PC-3 (cell line): ENCODE results near the gene STAT4. TPM values are rescaled to one million over a fixed set of nuclear protein-coding genes. Genes with fewer than 3 reads are reported as not detected.

Source experiments
- ATAC-seq: fragments of 200-7000 bp; cut with Tn5 transposase; 2 replicates; pipeline ENCODE4 v1.9.1; 2020; ENCODE audit warnings: mild to moderate bottlenecking, moderate library complexity
- BruUV-seq: library from RNA; stranded (reverse); fragments of 400-500 nt; replicated peaks from 2 replicates; lab custom pipeline; 2021; lab: Mats Ljungman, UMichigan
- CTCF ChIA-PET: fragments of 300-600 bp; sonication (Branson Sonifier 250); formaldehyde crosslinking; loops from one replicate; lab custom pipeline; 2022; ENCODE audit warnings: antibody characterized with exemption; lab: Charles Lee
- POLR2A ChIA-PET: fragments of 300-600 bp; sonication (Branson Sonifier 250); formaldehyde crosslinking; loops from one replicate; lab custom pipeline; 2022; ENCODE audit warnings: antibody characterized with exemption; ENCODE audit not compliant: unreplicated experiment; lab: Charles Lee
- DNase-seq: peaks from one replicate; pipeline ENCODE4 v3.0.0-alpha.2; 2015
- H2AFZ ChIP-seq: fragments of 300-600 bp; sonication (generic); 2 replicates; pipeline ENCODE4 v1.6.0; 2016; ENCODE audit warnings: antibody characterized with exemption, low read length
- H3F3A ChIP-seq: fragments of 300-600 bp; sonication (generic); one replicate; pipeline ENCODE4 v1.6.0; 2017; ENCODE audit warnings: antibody characterized with exemption, low read length, control low read depth, mild to moderate bottlenecking; ENCODE audit not compliant: unreplicated experiment
- H3K27ac ChIP-seq: fragments of 300-600 bp; sonication (generic); 2 replicates; pipeline ENCODE4 v1.5.1; 2016; ENCODE audit warnings: mild to moderate bottlenecking, low read length
- H3K27me3 ChIP-seq: fragments of 300-600 bp; sonication (generic); 2 replicates; pipeline ENCODE4 v1.6.1; 2016; ENCODE audit warnings: low read length, mixed read lengths
- H3K36me3 ChIP-seq: fragments of 300-600 bp; sonication (generic); 2 replicates; pipeline ENCODE4 v1.6.1; 2016; ENCODE audit warnings: low read depth, mixed run types, low read length, mixed read lengths
- H3K4me1 ChIP-seq: fragments of 300-600 bp; sonication (generic); 2 replicates; pipeline ENCODE4 v1.5.1; 2016; ENCODE audit warnings: low read length; ENCODE audit not compliant: insufficient read depth
- H3K4me2 ChIP-seq: fragments of 300-600 bp; sonication (generic); 2 replicates; pipeline ENCODE4 v1.6.0; 2016; ENCODE audit warnings: low read length
- H3K4me3 ChIP-seq: fragments of 300-600 bp; sonication (generic); 2 replicates; pipeline ENCODE4 v1.5.1; 2016; ENCODE audit warnings: mild to moderate bottlenecking, low read length, mixed read lengths
- H3K79me2 ChIP-seq: fragments of 300-600 bp; sonication (generic); 2 replicates; pipeline ENCODE4 v1.6.1; 2017; ENCODE audit warnings: low read length, mixed read lengths
- H3K9ac ChIP-seq: fragments of 300-600 bp; sonication (generic); 2 replicates; pipeline ENCODE4 v1.6.0; 2016; ENCODE audit warnings: mild to moderate bottlenecking, low read length
- H3K9me2 ChIP-seq: fragments of 300-600 bp; sonication (generic); replicated peaks from 2 replicates; pipeline ENCODE4 v1.6.1; 2016; ENCODE audit warnings: mixed run types, low read length, mixed read lengths
- H3K9me3 ChIP-seq: fragments of 300-600 bp; sonication (generic); 2 replicates; pipeline ENCODE4 v1.6.1; 2016; ENCODE audit warnings: low read length, mixed read lengths
- H4K20me1 ChIP-seq: fragments of 300-600 bp; sonication (generic); 2 replicates; pipeline ENCODE4 v1.6.1; 2016; ENCODE audit warnings: low read length, mixed read lengths
- EZH2 ChIP-seq: fragments of 300-600 bp; sonication (generic); IDR thresholded peaks from one replicate; pipeline ENCODE4 v1.6.1; 2017; ENCODE audit warnings: antibody characterized with exemption, mild to moderate bottlenecking, low read length; ENCODE audit not compliant: unreplicated experiment
- EZH2phosphoT487 ChIP-seq: fragments of 300-600 bp; sonication (generic); IDR thresholded peaks from 2 replicates; pipeline ENCODE4 v1.6.1; 2018; ENCODE audit warnings: mild to moderate bottlenecking, antibody characterized with exemption, low read length, borderline replicate concordance
- intact Hi-C: fragments of 100-400 bp; cut with micrococcal nuclease; formaldehyde crosslinking; loops from 2 replicates; pipeline ENCODE4 v1.9.0; 2023
- total RNA-seq: library from RNA; depleted of rRNA; stranded (reverse); fragments of >200 nt; gene quantifications from 2 replicates; pipeline ENCODE4 v1.2.3, GENCODE V29; 2014
- TF ChIP-seq, protein P1 (sequence below): fragments of 300-600 bp; sonication (generic); conservative IDR thresholded peaks from 2 replicates; pipeline ENCODE4 v1.5.1; 2017; ENCODE audit warnings: antibody characterized with exemption, low read depth, mild to moderate bottlenecking, low read length

STAT4 gene
- total RNA-seq, 1 experiment from 2014 or later: 1.6 TPM

DNA sequence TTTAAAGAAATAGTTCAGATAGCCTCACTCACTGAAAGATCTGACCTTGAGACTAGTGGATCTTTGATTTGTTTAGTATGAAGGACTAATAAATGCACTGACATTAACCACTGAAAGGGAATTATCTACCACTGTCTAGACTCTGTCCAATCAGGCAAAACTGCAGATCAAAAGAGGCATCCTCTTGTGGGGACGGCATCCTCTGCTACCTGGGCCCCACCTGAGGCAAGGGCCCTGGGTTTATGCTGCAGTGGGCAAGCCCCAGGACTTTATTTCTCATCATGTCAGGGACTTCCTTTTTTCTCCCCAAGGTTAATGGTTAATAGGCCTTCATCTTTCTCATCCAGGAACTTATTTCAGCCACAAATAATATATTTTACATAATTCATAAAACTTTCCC, 169.1 kb downstream of the STAT4 start:
- no peak for ATAC-seq
- Histone ChIP-seq H2AFZ (no peak overlapping the region), H3K4me2 (no peak overlapping the region), H3K9me2 (no peaks in the 10 kb centered on the region), H3F3A (no peaks in the 10 kb centered on the region), H3K27me3 (no peaks in the 10 kb centered on the region), H3K4me1 (peaks cover 46% of the 10 kb centered on the region), H3K4me3 (no peak overlapping the region), H4K20me1 (no peaks in the 10 kb centered on the region), H3K79me2 (no peaks in the 10 kb centered on the region), H3K9me3 (no peaks in the 10 kb centered on the region), H3K27ac (no peak overlapping the region), H3K9ac (no peak overlapping the region), H3K36me3 (peaks cover 85% of the 10 kb centered on the region)
- no TSS peak for BruUV-seq
- intact Hi-C loops: no loop called here
- TF ChIP-seq EZH2phosphoT487 (no peak), EZH2 (no peak)
- TF ChIP-seq, protein P1, sequence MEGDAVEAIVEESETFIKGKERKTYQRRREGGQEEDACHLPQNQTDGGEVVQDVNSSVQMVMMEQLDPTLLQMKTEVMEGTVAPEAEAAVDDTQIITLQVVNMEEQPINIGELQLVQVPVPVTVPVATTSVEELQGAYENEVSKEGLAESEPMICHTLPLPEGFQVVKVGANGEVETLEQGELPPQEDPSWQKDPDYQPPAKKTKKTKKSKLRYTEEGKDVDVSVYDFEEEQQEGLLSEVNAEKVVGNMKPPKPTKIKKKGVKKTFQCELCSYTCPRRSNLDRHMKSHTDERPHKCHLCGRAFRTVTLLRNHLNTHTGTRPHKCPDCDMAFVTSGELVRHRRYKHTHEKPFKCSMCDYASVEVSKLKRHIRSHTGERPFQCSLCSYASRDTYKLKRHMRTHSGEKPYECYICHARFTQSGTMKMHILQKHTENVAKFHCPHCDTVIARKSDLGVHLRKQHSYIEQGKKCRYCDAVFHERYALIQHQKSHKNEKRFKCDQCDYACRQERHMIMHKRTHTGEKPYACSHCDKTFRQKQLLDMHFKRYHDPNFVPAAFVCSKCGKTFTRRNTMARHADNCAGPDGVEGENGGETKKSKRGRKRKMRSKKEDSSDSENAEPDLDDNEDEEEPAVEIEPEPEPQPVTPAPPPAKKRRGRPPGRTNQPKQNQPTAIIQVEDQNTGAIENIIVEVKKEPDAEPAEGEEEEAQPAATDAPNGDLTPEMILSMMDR: no peak
- ChIA-PET POLR2A (no interaction called here), CTCF (no interaction called here)
- DNase-seq: no peak

DNA sequence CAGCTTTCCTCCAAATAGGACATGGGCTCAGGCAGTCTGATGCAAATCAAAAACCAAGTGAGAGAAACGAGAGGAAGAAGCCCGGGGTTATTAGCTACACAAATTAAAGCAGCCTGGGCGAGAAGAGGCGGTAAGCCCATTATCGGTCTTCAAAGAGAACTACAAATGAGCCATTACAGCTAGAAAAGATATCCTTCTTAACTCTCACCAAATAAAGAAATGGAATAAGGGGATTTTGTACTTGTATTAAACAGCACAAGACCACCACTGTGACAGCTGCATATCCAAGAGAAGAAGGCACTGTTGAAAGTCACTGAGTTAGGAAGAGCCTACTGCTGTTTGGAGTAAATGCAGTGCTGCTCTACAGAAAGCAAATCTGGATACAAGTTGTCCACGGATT, 169.5 kb downstream of the STAT4 start:
- no peak overlapping the region for H2AFZ ChIP-seq
- TF ChIP-seq, protein P1: no peak
- no peak for TF ChIP-seq EZH2phosphoT487
- no peak overlapping the region for H3K4me3 ChIP-seq
- H3K36me3 ChIP-seq: peaks cover 85% of the 10 kb centered on the region
- no peak overlapping the region for H3K9ac ChIP-seq
- H4K20me1 ChIP-seq: no peaks in the 10 kb centered on the region
- no peaks in the 10 kb centered on the region for H3K9me3 ChIP-seq
- peaks cover 46% of the 10 kb centered on the region for H3K4me1 ChIP-seq
- no peak for DNase-seq
- no peak overlapping the region for H3K27ac ChIP-seq
- H3K79me2 ChIP-seq: no peaks in the 10 kb centered on the region
- no peaks in the 10 kb centered on the region for H3K27me3 ChIP-seq
- no peaks in the 10 kb centered on the region for H3F3A ChIP-seq
- ChIA-PET CTCF (no interaction called here), POLR2A (no interaction called here)
- ATAC-seq: no peak
- intact Hi-C loops: no loop called here
- no peak overlapping the region for H3K4me2 ChIP-seq
- H3K9me2 ChIP-seq: no peaks in the 10 kb centered on the region
- no TSS peak for BruUV-seq

DNA sequence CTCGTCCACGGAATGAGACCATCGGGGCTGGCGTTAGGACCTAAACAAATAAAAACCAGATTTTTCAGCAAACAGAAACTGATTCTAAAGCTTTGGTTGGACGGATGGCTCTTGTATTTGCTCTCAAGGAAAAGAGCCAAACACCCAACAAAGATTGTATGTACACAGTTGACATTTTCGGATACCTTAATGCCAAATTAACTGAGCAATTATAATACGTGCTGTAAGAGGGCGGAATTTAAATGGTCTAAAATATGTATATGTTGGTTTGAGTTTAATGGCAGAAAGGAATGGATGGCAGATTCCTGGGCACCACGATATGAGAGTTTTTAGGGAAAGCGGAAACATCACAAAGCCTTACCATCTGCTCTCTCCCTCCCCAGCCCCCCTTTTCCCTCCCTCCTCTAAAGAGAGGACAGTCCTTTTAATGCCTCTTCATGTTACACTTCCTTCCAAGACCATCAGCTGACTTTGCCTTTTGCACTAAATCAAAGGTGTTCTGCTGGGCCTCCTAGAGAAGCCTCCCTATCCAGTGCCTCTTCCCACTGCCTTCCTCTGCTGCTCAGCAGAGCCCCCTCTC, 170.1 kb downstream of the STAT4 start:
- no peak for TF ChIP-seq EZH2phosphoT487
- no peak for TF ChIP-seq EZH2
- TF ChIP-seq, protein P1: no peak
- DNase-seq (no peak), ATAC-seq (no peak)
- Histone ChIP-seq H3K79me2 (no peaks in the 10 kb centered on the region), H3K9ac (no peak overlapping the region), H3K36me3 (peaks cover 84% of the 10 kb centered on the region), H3K9me2 (no peaks in the 10 kb centered on the region), H3K4me2 (peak overlapping the region; percentile 43; the same call in 1 of the 2 replicates), H4K20me1 (no peaks in the 10 kb centered on the region), H3K4me3 (peak overlapping the region; percentile 21; the same call in 1 of the 2 replicates), H3K9me3 (no peaks in the 10 kb centered on the region), H3K4me1 (peaks cover 46% of the 10 kb centered on the region), H3K27me3 (no peaks in the 10 kb centered on the region), H3K27ac (peak overlapping the region; percentile 61), H2AFZ (no peak overlapping the region), H3F3A (no peaks in the 10 kb centered on the region)
- ChIA-PET POLR2A (no interaction called here), CTCF (no interaction called here)
- BruUV-seq: no TSS peak
- intact Hi-C loops: no loop called here
